Left colon (tissue), 2 donors: ENCODE data around the gene MOSPD2. TPM values are rescaled to one million over a fixed set of nuclear protein-coding genes. Genes with fewer than 3 reads are reported as not detected.

Source experiments
- ATAC-seq: fragments of 200-7000 bp; cut with Tn5 transposase; one replicate; pipeline ENCODE4 v1.9.1; 2020; ENCODE audit warnings: mild to moderate bottlenecking, moderate library complexity
- DNase-seq, 2 donors: peaks; one replicate each; pipeline ENCODE4 v3.0.0-alpha.2; 2020
- intact Hi-C, 2 donors: fragments of 100-400 bp; cut with DNase I in 1 of 2; cut with micrococcal nuclease in 1 of 2; formaldehyde crosslinking; loops; one replicate each; pipeline versions ENCODE4 v1.11.2 to v1.14.0; 2022; cut with DNase I, micrococcal nuclease
- total RNA-seq, 2 donors: library from RNA; stranded (reverse); fragmentation: NEBNext Ultra II Directional; extraction: Animal tissue kit (Norgen Biotek cat#: 25700); gene quantifications; one replicate each; pipeline ENCODE4 v1.2.1, GENCODE V29; 2021
- donor health status: DM: no; HTN: no; CAD: no.
- donor health status: DM: yes; HTN: yes; CAD: no.

MOSPD2 gene
- total RNA-seq, 2 donors from 2014 or later, result 7.6 to 10.9 TPM

DNA sequence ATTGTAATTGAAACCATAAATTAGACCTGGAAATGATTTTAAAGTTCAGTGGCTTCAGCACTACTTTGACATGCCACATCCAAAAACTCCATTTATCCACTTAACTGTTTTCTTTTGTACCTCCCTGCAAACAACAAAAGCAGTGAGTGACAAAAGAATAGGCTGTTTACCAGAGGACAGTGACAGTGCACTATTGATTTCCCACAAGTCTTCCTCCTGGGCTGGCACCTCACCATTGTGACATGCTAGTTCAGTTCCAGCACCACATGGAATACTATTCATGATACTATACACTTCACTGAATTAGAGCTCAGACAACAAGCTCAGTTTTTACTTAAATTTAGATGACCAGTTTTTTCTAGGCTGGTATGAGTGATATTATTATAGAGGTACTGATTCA is 29.3 kb downstream of the MOSPD2 start:
- intact Hi-C loops, result no loop called here
- DNase-seq (no peak), ATAC-seq (no peak)

DNA sequence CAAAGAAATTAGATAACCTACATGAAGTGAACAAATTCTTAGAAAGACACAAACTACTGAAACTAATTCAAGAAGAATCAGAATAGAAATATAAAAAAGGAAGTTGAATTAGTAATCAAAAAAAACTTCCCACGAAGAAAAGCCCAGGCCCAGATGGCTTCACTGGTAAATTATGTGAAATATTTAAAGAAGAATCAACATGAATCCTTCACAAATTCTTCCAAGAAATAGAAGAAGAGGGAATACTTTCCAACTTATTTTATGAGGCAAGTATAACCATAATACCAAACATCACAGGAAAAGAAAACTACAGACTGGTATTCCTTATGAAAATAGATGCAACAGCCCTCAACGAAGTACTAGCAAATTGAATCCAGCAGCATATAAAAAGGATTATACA is 30.7 kb downstream of the MOSPD2 start:
- ATAC-seq (no peak), DNase-seq (no peak)
- intact Hi-C loops, result no loop called here

DNA sequence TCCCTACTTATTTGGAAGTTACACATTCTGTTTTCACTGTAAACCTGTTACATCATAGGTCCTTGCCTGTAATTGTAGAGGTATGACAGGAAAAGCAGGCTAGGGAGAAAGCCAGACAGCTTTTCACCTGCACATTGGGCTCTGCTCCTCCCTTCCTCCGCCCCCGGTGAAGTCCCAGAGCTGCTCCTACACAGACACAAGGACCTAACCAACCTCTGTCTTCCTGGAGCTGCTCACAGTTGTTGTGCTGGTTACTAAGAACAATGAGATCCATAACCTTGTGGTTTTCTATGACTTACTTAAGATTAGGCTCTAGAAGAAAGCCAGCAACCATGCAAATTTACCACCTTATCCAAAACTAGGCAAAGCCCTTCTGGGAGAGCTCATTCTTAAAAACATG is 40.0 kb downstream of the MOSPD2 start:
- no peak for ATAC-seq
- DNase-seq, result no peak
- intact Hi-C loops, result no loop called here

DNA sequence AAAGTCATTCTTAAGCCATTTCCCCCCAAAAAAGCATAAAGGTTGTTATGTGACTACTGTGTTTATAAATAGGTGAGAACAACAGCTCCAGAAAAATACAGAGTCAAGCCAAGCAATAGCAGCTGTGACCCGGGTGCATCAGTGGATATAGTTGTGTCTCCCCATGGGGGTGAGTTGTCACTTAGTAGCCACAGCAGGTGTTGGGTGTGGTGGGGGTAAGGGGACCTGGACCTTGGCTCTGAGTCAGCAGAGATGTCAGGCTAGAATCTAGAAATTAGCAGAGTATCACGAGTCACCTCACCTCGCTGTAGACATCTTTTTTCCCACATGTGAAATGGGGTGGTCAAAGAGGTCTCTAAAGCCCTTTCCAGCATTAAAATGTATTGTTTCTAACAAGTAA is 42.4 kb downstream of the MOSPD2 start:
- intact Hi-C loops, result no loop called here
- ATAC-seq (no peak), DNase-seq (no peak)

DNA sequence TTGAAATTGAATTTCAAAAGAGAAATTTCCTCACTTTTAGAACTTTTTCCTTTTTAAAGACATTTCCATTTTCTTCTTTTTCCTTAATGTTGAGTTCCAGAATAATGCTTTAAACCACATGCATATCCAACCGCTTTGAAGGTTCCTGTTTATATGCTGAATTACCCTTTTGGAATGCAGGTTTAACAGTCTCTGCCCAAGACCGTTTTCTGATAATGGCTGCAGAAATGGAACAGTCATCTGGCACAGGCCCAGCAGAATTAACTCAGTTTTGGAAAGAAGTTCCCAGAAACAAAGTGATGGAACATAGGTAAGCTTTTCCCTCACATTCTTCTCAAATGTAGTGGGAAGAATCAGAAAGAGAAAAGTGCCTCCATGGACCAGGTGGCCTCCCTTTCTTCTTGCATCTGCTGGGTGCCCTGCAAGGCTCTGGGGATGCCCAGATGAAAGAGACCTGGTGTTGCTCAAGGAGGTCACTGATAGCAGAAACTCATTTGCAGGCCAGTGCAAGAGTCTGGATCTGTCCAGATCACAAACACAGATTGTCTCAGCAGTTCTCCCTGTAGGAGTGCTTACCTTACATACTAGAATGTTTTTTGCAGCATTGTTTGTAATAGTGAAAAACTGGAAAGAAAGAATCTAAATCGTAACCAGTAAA is 42.9 kb downstream of the MOSPD2 start:
- intact Hi-C loops, result no loop called here
- no peak for ATAC-seq
- no peak for DNase-seq

DNA sequence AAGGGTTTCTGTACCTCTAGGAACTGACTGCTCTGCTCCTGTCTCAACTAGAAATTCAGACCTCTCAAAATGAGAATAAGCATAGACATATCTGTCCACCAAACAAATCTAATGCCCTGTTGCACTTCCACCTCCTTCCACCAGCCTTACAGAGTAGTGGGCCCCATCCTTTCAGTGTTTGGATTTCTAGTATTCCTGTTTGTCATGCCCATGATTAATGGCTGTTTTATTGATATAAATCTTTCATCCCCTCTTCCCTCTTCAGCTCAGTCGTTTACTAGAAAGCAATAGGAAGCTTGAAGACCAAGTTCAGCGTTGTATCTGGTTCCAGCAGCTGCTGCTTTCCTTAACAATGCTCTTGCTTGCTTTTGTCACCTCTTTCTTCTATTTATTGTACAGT is 46.2 kb downstream of the MOSPD2 start:
- intact Hi-C loops, result no loop called here
- DNase-seq, result no peak
- no peak for ATAC-seq

DNA sequence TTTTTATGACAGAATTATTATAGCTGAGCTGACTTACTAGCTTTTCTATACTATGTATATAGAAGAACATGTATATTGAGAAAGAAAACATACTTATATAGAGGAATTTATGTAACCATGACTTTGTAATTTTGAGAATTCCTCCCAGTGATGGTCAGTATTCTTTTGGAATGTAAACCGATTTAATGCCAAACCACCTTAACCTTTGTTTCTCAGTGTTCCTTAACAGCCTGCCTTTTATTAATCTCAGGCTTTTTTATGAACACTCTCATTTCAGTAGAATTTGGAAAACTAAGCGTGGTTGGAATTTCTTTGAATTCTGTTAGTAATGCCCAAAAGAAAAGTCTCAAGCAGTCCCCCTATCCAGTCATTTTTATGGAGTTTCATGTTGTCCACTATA is 47.0 kb downstream of the MOSPD2 start:
- intact Hi-C loops, result no loop called here
- ATAC-seq (no peak), DNase-seq (no peak)

DNA sequence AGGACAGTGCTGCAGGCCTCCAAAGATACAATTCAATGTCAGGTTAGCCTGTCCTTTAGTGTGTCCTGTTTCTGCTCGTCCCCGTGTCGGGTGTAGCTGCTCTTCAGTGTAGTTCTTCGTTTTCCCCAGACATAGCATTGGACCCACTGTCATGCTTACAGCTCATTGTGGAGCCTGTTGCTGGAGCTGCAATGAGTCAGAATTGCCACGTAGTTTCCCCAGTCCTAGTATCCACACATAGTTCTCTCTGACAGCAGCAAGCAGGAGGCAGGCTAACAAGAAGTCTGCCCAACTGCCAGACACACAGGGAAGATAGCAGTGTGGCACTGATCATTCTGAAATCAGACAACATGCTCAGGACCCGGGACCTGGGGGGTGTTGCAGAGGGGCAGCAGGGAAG is 49.2 kb downstream of the MOSPD2 start:
- DNase-seq, result no peak
- intact Hi-C loops, result no loop called here
- no peak for ATAC-seq

DNA sequence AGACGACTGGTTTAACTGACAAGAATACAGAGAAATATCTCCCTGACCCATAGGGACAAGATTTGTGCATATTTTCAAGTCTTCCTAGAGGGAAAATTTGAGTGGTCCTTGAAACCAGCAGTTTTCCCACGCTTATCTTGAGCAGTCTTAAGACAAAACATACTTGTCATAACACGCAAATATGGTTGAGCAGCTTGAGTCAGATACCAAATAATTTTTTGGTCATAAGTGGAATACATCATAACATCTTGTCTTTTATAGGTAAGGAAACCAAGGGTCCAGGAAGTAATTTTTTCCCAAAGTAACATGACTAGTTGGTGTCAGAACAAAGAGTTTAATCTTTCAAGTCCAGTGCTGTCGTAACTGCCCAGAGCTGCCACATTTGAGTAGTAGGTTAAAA is 50.5 kb downstream of the MOSPD2 start:
- no peak for DNase-seq
- no peak for ATAC-seq
- intact Hi-C loops, result no loop called here

DNA sequence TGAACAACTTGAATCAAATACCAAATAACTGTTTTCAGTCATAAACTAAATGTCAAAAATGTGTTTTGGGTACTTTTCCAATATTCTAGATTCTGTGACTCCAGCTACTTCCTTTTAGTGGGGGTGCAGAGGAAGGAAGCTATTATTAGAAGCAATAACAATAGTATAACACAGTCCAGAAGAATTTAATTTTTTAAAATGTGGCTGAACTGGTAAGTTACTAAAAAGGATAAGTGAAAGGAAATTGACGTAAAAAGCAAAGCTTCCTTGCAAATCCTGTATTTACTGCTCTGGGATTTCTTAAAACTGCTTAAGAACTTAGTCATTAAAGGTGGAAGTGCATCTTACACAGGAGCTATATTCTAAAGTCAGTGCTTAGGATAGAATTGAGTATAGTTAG is 53.2 kb downstream of the MOSPD2 start:
- intact Hi-C loops, result no loop called here
- no peak for ATAC-seq
- DNase-seq, result no peak

DNA sequence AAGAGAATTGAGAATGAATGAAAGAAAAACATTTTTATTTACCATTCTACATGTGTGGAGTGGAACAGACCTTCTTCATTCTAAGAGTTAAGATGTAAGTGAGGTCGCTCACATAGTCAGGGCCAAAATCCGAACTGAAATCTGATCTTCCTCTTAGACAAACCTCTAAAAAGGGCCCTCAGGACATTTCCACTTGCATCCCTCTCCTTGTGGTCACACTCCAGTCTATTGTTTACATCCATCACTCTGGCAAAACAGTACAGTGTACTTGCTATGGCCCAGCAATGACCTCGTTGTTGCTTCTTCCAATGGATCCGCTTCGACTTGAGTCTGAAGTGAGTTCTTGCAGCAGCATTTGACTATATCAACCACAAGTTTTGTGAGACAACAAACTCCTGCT is 54.2 kb downstream of the MOSPD2 start:
- no peak for DNase-seq
- ATAC-seq, result no peak
- intact Hi-C loops, result no loop called here

DNA sequence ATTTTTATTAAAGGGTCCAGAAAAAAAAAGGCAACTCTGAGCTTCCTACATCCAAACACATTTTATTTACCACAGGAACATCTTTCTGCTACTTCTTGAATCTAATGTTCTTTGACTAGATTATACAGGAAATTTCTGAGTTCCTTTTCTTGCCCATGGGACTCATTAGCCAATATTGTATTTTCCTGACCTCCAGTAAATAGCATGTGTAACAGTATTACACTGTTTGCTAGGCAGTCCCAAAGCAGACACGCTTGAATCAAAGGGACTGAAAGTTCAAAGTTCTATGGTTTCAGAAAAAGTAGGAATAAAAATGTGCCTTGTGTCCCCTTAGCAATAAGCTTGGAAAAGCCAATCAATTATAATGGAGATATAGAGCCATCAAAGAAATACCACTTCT is 57.4 kb downstream of the MOSPD2 start:
- ATAC-seq (no peak), DNase-seq (no peak)
- intact Hi-C loops, result no loop called here

DNA sequence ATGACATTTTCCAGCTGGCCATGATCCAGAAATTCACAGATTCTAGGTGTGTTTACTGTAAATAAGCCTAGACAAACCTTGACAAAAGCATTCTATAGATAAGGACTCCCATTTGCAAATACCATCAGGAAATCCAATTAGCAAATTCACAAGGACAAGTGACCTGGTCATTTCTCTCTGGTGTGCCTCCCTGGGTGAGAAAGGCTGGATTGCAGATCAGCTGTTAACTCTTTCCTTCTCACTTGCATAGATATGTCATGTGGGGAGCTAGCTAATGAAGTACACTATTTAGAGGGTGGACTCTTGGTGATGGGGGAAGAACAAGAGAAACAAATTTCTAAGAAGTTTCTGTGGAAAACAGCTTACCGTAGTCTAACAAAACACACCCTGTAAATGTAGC is 58.9 kb downstream of the MOSPD2 start:
- no peak for DNase-seq
- intact Hi-C loops, result no loop called here
- ATAC-seq, result no peak

DNA sequence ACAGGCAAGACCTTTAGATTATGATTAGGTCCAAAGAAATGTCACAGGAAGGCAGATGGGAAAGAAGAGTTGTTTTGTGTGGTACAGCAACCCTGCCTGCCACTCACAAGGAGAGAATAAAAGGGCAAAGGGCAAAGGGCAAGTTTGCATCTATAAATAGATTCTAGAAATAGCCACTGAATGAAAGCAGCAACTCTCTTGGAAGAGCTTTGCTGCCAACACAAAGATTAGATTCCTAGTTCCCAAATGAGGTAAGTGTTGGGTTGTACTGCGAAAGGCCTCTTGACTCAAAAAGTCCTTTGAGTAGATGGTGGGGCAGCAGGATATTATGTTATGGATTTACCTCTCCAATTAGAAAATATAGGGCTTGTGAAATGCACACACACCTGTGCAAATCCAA is 61.2 kb downstream of the MOSPD2 start:
- no peak for DNase-seq
- intact Hi-C loops, result no loop called here
- ATAC-seq, result no peak

DNA sequence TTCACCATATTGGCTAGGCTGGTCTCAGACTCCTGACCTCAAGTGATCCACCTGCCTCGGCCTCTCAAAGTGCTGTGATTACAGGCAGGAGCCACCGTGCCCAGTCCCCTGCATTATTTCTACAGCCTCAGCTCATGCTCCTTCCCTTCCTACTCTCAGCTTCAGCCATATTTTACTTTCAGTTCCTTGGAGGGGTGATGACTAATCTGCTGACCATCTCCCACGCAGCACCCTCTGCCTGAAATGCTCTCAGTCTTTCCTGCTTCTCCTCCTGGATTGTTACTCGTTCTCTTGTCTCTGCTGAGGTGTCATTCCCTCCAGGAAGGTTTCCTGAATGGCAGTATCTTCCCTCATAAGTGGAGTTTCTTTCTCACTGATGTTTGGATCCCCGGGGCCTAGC is 63.3 kb downstream of the MOSPD2 start:
- ATAC-seq (no peak), DNase-seq (no peak)
- intact Hi-C loops, result no loop called here

DNA sequence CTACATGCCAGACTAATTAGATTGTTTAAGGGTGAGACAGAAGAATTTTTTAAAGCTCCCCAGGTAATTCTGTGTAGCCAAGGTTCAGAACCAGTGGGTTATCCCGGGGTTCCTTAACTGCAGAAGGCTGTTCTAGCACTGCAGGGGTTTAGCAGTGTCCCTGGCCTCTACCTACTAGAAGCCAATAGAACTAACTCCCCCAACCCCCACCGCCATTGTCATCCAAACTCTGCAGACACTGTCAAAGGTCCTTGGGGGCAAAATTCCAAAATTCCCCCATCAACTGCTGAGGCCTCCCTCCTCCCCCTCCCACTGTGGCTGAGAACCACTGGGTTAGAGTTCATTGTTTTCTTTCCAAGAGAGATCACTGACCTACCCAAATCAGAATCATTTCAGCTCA is 66.4 kb downstream of the MOSPD2 start:
- intact Hi-C loops, result no loop called here
- no peak for ATAC-seq

DNA sequence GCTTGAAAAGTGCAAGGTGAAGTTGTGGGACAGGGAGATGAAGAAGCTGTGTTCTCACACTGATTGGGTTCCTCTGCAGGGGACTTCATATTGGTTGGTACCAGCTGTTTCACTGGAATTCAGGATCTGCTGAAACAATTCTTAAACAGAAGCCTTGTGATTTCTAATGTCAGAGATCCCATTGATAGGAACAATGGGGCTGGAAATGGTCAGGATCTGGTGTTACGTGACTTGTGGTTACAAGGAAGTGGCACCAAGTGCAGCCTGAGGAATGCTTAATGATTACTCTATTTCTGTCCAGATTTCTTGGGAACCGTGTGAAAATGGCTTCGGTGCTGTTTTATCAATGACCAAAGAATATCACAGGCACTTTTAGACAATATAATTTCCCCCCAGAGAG is 68.1 kb downstream of the MOSPD2 start:
- no peak for DNase-seq
- ATAC-seq, result no peak
- intact Hi-C loops, result no loop called here

More for the DNA sequence above, 66.4 kb downstream of the MOSPD2 start:
- DNase-seq, result no peak

DNA sequence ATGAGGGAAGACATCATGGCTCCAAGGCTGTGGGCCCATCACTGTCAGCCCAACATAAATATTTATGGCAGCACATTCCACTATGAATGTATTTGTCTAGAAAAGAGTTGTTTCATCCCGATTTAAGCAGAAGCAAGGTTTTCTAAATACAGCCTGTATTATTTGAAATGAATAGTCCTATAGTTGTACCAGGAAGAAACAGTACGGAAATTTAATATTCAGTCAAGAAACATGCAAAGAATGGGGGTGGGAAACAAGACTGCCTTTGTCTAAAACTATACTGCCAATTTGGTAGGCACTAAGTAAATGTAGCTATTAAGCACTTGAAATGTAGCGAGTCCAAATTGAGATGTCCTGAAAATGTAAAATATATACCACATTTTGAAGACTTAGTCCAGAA is 69.1 kb downstream of the MOSPD2 start:
- ATAC-seq, result no peak
- intact Hi-C loops, result no loop called here
- DNase-seq, result no peak

DNA sequence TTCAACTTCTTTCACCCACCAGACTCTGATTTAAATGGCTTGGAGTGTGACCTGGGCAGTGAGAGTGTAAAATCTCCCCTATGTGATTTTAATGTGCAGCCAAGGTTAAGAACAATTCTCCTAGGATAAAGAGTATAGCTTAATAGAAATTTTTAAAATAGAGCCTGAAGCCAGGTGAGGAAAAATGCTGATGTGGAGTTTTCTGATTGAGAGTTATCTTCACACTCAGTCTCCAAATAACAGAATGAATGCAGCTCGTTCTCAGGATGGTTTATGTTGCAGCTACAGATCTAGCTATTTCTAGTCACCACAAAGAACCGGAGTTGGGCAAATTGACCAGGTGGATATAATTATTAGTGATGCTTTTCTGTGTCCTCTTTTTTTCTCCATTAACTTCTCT is 70.7 kb downstream of the MOSPD2 start:
- DNase-seq, result no peak
- ATAC-seq, result no peak
- intact Hi-C loops, result no loop called here

DNA sequence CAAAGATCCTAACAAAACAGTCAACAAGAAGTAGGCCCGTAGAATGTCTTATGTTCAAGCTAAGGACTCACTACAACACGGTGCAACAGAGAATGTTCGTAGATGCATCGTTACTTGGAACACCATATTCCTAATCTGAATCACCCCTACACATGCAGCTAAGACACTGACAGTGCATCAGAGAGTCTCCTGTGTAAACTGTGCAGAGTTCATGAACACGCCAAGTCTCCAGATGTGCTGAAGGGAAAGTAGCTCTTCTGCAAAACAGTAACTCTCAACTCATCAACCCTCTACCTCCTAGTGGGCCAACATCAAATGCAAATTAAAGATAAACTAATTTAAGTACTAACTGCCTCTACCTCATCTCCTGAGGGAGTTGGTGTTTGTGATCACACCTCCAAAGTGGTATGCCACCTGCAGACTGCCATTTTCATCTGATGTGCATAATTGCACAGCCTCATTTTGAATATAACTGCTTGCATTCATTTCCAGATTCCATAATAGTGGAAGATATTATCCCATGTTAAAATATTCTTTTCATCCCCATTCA is 73.5 kb downstream of the MOSPD2 start:
- no peak for ATAC-seq
- intact Hi-C loops, result no loop called here

DNA sequence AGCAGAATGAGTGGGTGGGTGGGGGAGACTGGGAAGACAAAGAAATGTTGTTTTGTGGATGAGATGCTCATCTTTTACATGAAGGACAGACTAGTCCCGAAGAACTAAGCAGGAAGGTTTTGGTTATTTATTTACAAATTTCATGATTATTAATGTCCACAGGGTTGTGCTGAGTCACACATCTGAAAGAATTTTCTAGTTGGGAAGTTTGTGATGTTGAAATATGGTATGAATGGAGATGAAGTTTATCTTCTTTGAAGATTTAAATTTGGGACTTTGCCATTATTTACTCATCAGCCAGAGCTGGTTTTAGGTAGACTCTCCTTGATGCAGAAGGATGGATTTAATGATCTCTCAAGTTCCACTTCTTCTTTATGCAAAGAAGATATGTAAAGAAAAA is 75.5 kb downstream of the MOSPD2 start:
- intact Hi-C loops, result no loop called here
- DNase-seq (no peak), ATAC-seq (no peak)

More for the DNA sequence above, 73.5 kb downstream of the MOSPD2 start:
- DNase-seq, result no peak
